ENCODE measurements around the gene SANBR.

The SANBR gene

GRCh38 chr2:61065714-61066709 lies at the start of gene SANBR:
SANBR (plus strand) TSS chr2:61065871; CDS start chr2:61070351, 4,480 bp downstream.
- Histone ChIP-seq H3K27me3 (ENCODE audit: control insufficient read depth, low read length) (no peaks in the 10 kb centered on the region), H3K4me3 (ENCODE audit: low read length) (peak within 1 kb of the TSS; percentile 78), H4K20me1 (ENCODE audit: control insufficient read depth, insufficient read depth, low read depth, low read length) (no peaks in the 10 kb centered on the region), H3F3A (ENCODE audit: control insufficient read depth, insufficient read depth) (peaks cover 3% of the 10 kb centered on the region; the same call in 1 of the 2 replicates), H3K4me2 (ENCODE audit: low read length) (peak within 1 kb of the TSS; percentile 97), H3K9me2 (replicated peaks; ENCODE audit: control insufficient read depth, low read length) (no peaks in the 10 kb centered on the region), H3K36me3 (ENCODE audit: control insufficient read depth, low read length) (peaks cover 2% of the 10 kb centered on the region; the same call in 1 of the 2 replicates), H3K9me3 (ENCODE audit: control insufficient read depth, insufficient read depth, low read length) (no peaks in the 10 kb centered on the region), H3K27ac (ENCODE audit: low read depth, low read length) (no peak within 1 kb of the TSS), H3K4me1 (ENCODE audit: control insufficient read depth, low read length) (peaks cover 24% of the 10 kb centered on the region), H3K79me2 (ENCODE audit: control insufficient read depth, low read length) (peaks cover 9% of the 10 kb centered on the region)
- TF ChIP-seq CTCF (IDR thresholded peaks at IDR 0.05; ENCODE audit: low read depth, low read length, poor library complexity, severe bottlenecking) (peak; percentile 14), EZH2phosphoT487 (IDR thresholded peaks at IDR 0.05; ENCODE audit: borderline replicate concordance, low read length) (no peak)

- H3K27me3 ChIP-seq (ENCODE audit: control insufficient read depth, low read length) = no peaks in the 10 kb centered on the region
- H3K4me3 ChIP-seq (ENCODE audit: low read length) = peak overlapping the region; percentile 91
- H3K27ac ChIP-seq (ENCODE audit: low read depth, low read length) = no peak overlapping the region
These were observed 49.7 kb upstream of the SANBR start for GRCh38 chr2:61015976-61016375.

GRCh38 chr2:61016392-61017002 lies 49.2 kb upstream of the SANBR start:
- no peaks in the 10 kb centered on the region for H3F3A ChIP-seq (ENCODE audit: control insufficient read depth, insufficient read depth)
- H3K36me3 ChIP-seq (ENCODE audit: control insufficient read depth, low read length) = peaks cover 13% of the 10 kb centered on the region
- TF ChIP-seq EZH2phosphoT487 (IDR thresholded peaks at IDR 0.05; ENCODE audit: borderline replicate concordance, low read length) (no peak), CTCF (IDR thresholded peaks at IDR 0.05; ENCODE audit: low read depth, low read length, poor library complexity, severe bottlenecking) (no peak)

More at GRCh38 chr2:61015976-61016375, 49.7 kb upstream of the SANBR start:
- peak overlapping the region; percentile 91 for H3K4me2 ChIP-seq (ENCODE audit: low read length)
- TF ChIP-seq EZH2phosphoT487 (IDR thresholded peaks at IDR 0.05; ENCODE audit: borderline replicate concordance, low read length) = no peak
- TF ChIP-seq CTCF (IDR thresholded peaks at IDR 0.05; ENCODE audit: low read depth, low read length, poor library complexity, severe bottlenecking) = no peak
- H3K36me3 ChIP-seq (ENCODE audit: control insufficient read depth, low read length) = peaks cover 8% of the 10 kb centered on the region
- H3K4me1 ChIP-seq (ENCODE audit: control insufficient read depth, low read length) = peaks cover 23% of the 10 kb centered on the region
- H3K9me3 ChIP-seq (ENCODE audit: control insufficient read depth, insufficient read depth, low read length) = peaks cover 2% of the 10 kb centered on the region; the same call in 1 of the 2 replicates
- H3F3A ChIP-seq (ENCODE audit: control insufficient read depth, insufficient read depth) = no peaks in the 10 kb centered on the region
- no peaks in the 10 kb centered on the region for H4K20me1 ChIP-seq (ENCODE audit: control insufficient read depth, insufficient read depth, low read depth, low read length)
- H3K79me2 ChIP-seq (ENCODE audit: control insufficient read depth, low read length) = peaks cover 56% of the 10 kb centered on the region
- no peaks in the 10 kb centered on the region for H3K9me2 ChIP-seq (replicated peaks; ENCODE audit: control insufficient read depth, low read length)

More at GRCh38 chr2:61016392-61017002, 49.2 kb upstream of the SANBR start:
- peak overlapping the region; percentile 91 for H3K4me2 ChIP-seq (ENCODE audit: low read length)
- peaks cover 61% of the 10 kb centered on the region for H3K79me2 ChIP-seq (ENCODE audit: control insufficient read depth, low read length)
- H3K9me2 ChIP-seq (replicated peaks; ENCODE audit: control insufficient read depth, low read length) = no peaks in the 10 kb centered on the region
- peak overlapping the region; percentile 81 for H3K27ac ChIP-seq (ENCODE audit: low read depth, low read length)
- peaks cover 6% of the 10 kb centered on the region; the same call in 1 of the 2 replicates for H3K9me3 ChIP-seq (ENCODE audit: control insufficient read depth, insufficient read depth, low read length)
- no peaks in the 10 kb centered on the region for H4K20me1 ChIP-seq (ENCODE audit: control insufficient read depth, insufficient read depth, low read depth, low read length)
- H3K4me3 ChIP-seq (ENCODE audit: low read length) = peak overlapping the region; percentile 91
- no peaks in the 10 kb centered on the region for H3K27me3 ChIP-seq (ENCODE audit: control insufficient read depth, low read length)
- peaks cover 23% of the 10 kb centered on the region for H3K4me1 ChIP-seq (ENCODE audit: control insufficient read depth, low read length)
